Prostate gland (tissue), 2 donors: ENCODE data around the gene SP7. TPM values are rescaled to one million over a fixed set of nuclear protein-coding genes. Genes with fewer than 3 reads are reported as not detected.

Experiments used
- DNase-seq: peaks from one replicate; pipeline ENCODE4 v3.0.0-alpha.2; 2019; ENCODE audit warnings: low spot score
- H3K27ac ChIP-seq, 2 donors: fragments of 200-600 bp; sonication (generic); 2 replicates each; pipeline ENCODE4 v1.5.1; 2017 to 2019
- H3K27me3 ChIP-seq: fragments of 200-600 bp; sonication (generic); replicated peaks from 2 replicates; pipeline ENCODE4 v1.5.1; 2019; ENCODE audit not compliant: insufficient read depth
- H3K36me3 ChIP-seq, 2 donors: fragments of 200-600 bp; sonication (generic); 1 replicate in 1 of 2; 2 replicates in 1 of 2; pipeline versions ENCODE4 v1.5.1 to v1.8.1; 2017 to 2019
- H3K4me1 ChIP-seq: fragments of 200-600 bp; sonication (generic); replicated peaks from 2 replicates; pipeline ENCODE4 v1.5.1; 2019
- H3K4me3 ChIP-seq, 2 donors: fragments of 200-600 bp; sonication (generic); 2 replicates each; pipeline ENCODE4 v1.5.1; 2017 to 2019
- H3K9me3 ChIP-seq: fragments of 200-600 bp; sonication (generic); 2 replicates; pipeline ENCODE4 v1.5.1; 2017
- CTCF ChIP-seq, 4 experiments: fragments of 200-600 bp in 2 of 4; fragments of 450-650 bp in 2 of 4; sonication (generic) in 2 of 4; IDR thresholded peaks; 1 replicate in 3 of 4; 2 replicates in 1 of 4; pipeline ENCODE4 v1.5.1; 2016 to 2019; ENCODE audit warnings: antibody characterized with exemption in 4 of 4, mild to moderate bottlenecking in 2 of 4, moderate library complexity in 2 of 4
- POLR2A ChIP-seq: fragments of 450-650 bp; IDR thresholded peaks from one replicate; pipeline ENCODE4 v1.6.1; 2016; ENCODE audit warnings: antibody characterized with exemption, mild to moderate bottlenecking
- POLR2AphosphoS5 ChIP-seq: sonication (generic); formaldehyde crosslinking; IDR thresholded peaks from one replicate; pipeline ENCODE4 v1.6.1; 2017; ENCODE audit warnings: antibody characterized with exemption
- WGBS: methylation state at CpG from one replicate; pipeline ENCODE4 v1.1.5; 2018; 5-methylcytosine and 5-hydroxymethylcytosine counted together
- intact Hi-C: fragments of 100-400 bp; cut with DNase I; formaldehyde crosslinking; loops from one replicate; pipeline ENCODE4 v1.14.2; 2022
- total RNA-seq, 2 donors: library from RNA; depleted of rRNA; stranded (reverse); fragments of >200 nt; gene quantifications; one replicate each; pipeline ENCODE4 v1.1.0, GENCODE V29; 2016

SP7 gene
- total RNA-seq, 2 donors from 2014 or later, result not detected

GRCh38 chr12:53287741-53288216 is 48.4 kb downstream of the SP7 start:
- H3K27ac ChIP-seq, result peak overlapping the region; percentile 20 to 48
- intact Hi-C loops, result loop anchor here (2.0 kb wide), 1 partner anchor 73 kb away; no protein-coding TSS in a partner anchor
- peak; percentile 66 for DNase-seq
- no peaks in the 10 kb centered on the region for H3K27me3 ChIP-seq
- WGBS, result 77% methylated on average over 11 of the region's 11 CpGs
- H3K4me1 ChIP-seq, result peaks cover 8% of the 10 kb centered on the region
- TF ChIP-seq POLR2A (no peak), CTCF (IDR thresholded peaks at IDR 0.05) (peak; percentile 53 to 85 (median 80)), POLR2AphosphoS5 (peak; percentile 30)
- no peak overlapping the region for H3K4me3 ChIP-seq
- no peaks in the 10 kb centered on the region for H3K9me3 ChIP-seq
- H3K36me3 ChIP-seq, result no peaks in the 10 kb centered on the region

- WGBS, result 51% methylated on average over 9 of the region's 9 CpGs
- H3K36me3 ChIP-seq, result no peaks in the 10 kb centered on the region
- H3K4me1 ChIP-seq, result peaks cover 8% of the 10 kb centered on the region
- no peaks in the 10 kb centered on the region for H3K27me3 ChIP-seq
- H3K27ac ChIP-seq, result peak overlapping the region in 1 of 2 donors; percentile 39
- TF ChIP-seq POLR2A (no peak), POLR2AphosphoS5 (no peak), CTCF (IDR thresholded peaks at IDR 0.05) (no peak)
- intact Hi-C loops, result loop anchor here (2.0 kb wide), 1 partner anchor 72 kb away; no protein-coding TSS in a partner anchor
- H3K9me3 ChIP-seq, result no peaks in the 10 kb centered on the region
- DNase-seq, result peak; percentile 22
- no peak overlapping the region for H3K4me3 ChIP-seq
Measured at GRCh38 chr12:53286448-53286847, 49.7 kb downstream of the SP7 start.

- intact Hi-C loops, result no loop called here
- Histone ChIP-seq H3K27ac (no peak overlapping the region), H3K4me3 (no peak overlapping the region), H3K9me3 (no peaks in the 10 kb centered on the region), H3K36me3 (no peaks in the 10 kb centered on the region), H3K4me1 (no peaks in the 10 kb centered on the region), H3K27me3 (no peaks in the 10 kb centered on the region)
- 83% methylated on average over 9 of the region's 9 CpGs for WGBS
- DNase-seq, result peak; percentile 16
- no peak for TF ChIP-seq POLR2A
- TF ChIP-seq CTCF (IDR thresholded peaks at IDR 0.05), result no peak
- TF ChIP-seq POLR2AphosphoS5, result peak; percentile 73
Measured at GRCh38 chr12:53279888-53280498, 56.2 kb downstream of the SP7 start.

- no peak for DNase-seq
- Histone ChIP-seq H3K9me3 (no peaks in the 10 kb centered on the region), H3K4me3 (no peak overlapping the region), H3K36me3 (no peaks in the 10 kb centered on the region), H3K4me1 (no peaks in the 10 kb centered on the region), H3K27me3 (no peaks in the 10 kb centered on the region), H3K27ac (no peak overlapping the region)
- intact Hi-C loops, result no loop called here
- TF ChIP-seq CTCF (IDR thresholded peaks at IDR 0.05) (no peak), POLR2A (no peak), POLR2AphosphoS5 (no peak)
- WGBS, result 88% methylated on average over 3 of the region's 3 CpGs
Measured at GRCh38 chr12:53279283-53279869, 56.8 kb downstream of the SP7 start.

GRCh38 chr12:53277981-53278380 is 58.2 kb downstream of the SP7 start:
- no peak for DNase-seq
- Histone ChIP-seq H3K27me3 (no peaks in the 10 kb centered on the region), H3K4me1 (no peaks in the 10 kb centered on the region), H3K27ac (no peak overlapping the region), H3K36me3 (no peaks in the 10 kb centered on the region), H3K4me3 (no peak overlapping the region), H3K9me3 (no peaks in the 10 kb centered on the region)
- WGBS, result 92% methylated on average over 9 of the region's 9 CpGs
- intact Hi-C loops, result no loop called here
- TF ChIP-seq CTCF (IDR thresholded peaks at IDR 0.05), result no peak
- TF ChIP-seq POLR2AphosphoS5, result no peak
- TF ChIP-seq POLR2A, result no peak
